AG04450 (cell line): Measurements from ENCODE around the gene MRTO4. TPM values are rescaled to one million over a fixed set of nuclear protein-coding genes. Genes with fewer than 3 reads are reported as not detected.

ENCODE experiments used
- CTCF ChIA-PET: fragments of 300-600, 350-600 bp; formaldehyde crosslinking; extraction: SDS; loops from one replicate; lab custom pipeline; 2022; ENCODE audit warnings: antibody characterized with exemption, inconsistent platforms; lab: Charles Lee
- POLR2A ChIA-PET: fragments of 350-600 bp; formaldehyde crosslinking; extraction: SDS; loops from one replicate; lab custom pipeline; 2021; ENCODE audit warnings: antibody characterized with exemption, inconsistent platforms; lab: Yijun Ruan, JAX
- DNase-seq: peaks from one replicate; pipeline ENCODE4 v3.0.0-alpha.2; 2011; ENCODE audit warnings: low read depth, low spot score
- H3K27ac ChIP-seq: one replicate; pipeline ENCODE4 v1.5.1; 2012; ENCODE audit warnings: low read depth, low read length, control low read depth
- H3K27me3 ChIP-seq: one replicate; pipeline ENCODE4 v1.6.0; 2012; ENCODE audit warnings: low read length; ENCODE audit not compliant: control insufficient read depth, insufficient read depth
- H3K4me3 ChIP-seq: 2 replicates; pipeline ENCODE4 v1.5.1; 2011; ENCODE audit warnings: mild to moderate bottlenecking, low read depth, low read length, control low read depth
- H3K9me3 ChIP-seq: 2 replicates; pipeline ENCODE4 v1.5.1; 2012; ENCODE audit warnings: low read length; ENCODE audit not compliant: control insufficient read depth, insufficient read depth
- CTCF ChIP-seq: IDR thresholded peaks from 2 replicates; pipeline ENCODE4 v1.5.1; 2011; ENCODE audit warnings: low read depth, low read length, control low read depth, inconsistent platforms
- polyA minus RNA-seq: library from RNA; depleted of rRNA, polyadenylated mRNA; stranded (reverse); fragments of >200 nt; gene quantifications from 2 replicates; pipeline ENCODE4 v1.2.3, GENCODE V29; 2011; rRNA and poly(A)+ RNA removed
- polyA plus RNA-seq: library from polyadenylated mRNA; depleted of rRNA; stranded (reverse); fragments of >200 nt; gene quantifications from 2 replicates; pipeline ENCODE4 v1.2.3, GENCODE V29; 2011; rRNA removed

The MRTO4 gene
- polyA plus RNA-seq: 29.0 and 30.8 TPM in 2 replicates
- polyA minus RNA-seq: 11.8 and 16.2 TPM in 2 replicates

- Histone ChIP-seq H3K27me3 (no peaks in the 10 kb centered on the region), H3K9me3 (peaks cover 3% of the 10 kb centered on the region; the same call in 1 of the 2 replicates), H3K27ac (peak within 1 kb of the TSS; percentile 97), H3K4me3 (peak within 1 kb of the TSS; percentile 98)
- peak; percentile 23 for DNase-seq
- ChIA-PET CTCF (interaction anchor here (1.7 to 3.2 kb wide), 2 partner anchors 11 kb away, joined by 5 to 20 read pairs; no protein-coding TSS in a partner anchor), POLR2A (interaction anchor here (0.5 to 2.2 kb wide), 6 partner anchors 9 to 415 kb away, joined by 3 to 11 read pairs (median 4); partner anchors contain the start of gene SLC66A1)
- TF ChIP-seq CTCF: no peak
These were observed at the start of gene MRTO4, which contains the start of gene EMC1 for GRCh38 chr1:19251305-19252196. Gene MRTO4 (plus strand): TSS chr1:19251805. CDS start chr1:19251836, 31 bp downstream. Gene EMC1 (minus strand): TSS chr1:19251524. CDS start chr1:19251509, 15 bp downstream.

DNA sequence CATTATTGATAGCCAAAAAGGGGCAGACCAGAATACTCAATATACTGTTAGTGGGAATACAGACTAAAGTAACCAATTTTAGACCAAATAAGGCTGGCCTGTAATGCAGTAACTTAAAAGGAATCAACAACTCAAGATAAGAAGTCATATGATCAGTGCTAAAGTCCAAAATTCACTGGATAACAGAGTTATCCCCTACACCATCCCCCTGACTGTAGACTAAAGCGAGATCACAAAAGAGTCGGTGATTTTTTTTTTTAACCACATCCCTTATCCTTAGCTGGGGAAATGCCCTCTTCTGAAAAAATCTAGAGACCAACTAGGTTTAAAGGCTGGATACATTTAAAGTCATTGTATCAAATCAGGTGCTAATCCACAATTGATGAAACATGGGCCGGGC is 49.2 kb upstream of the MRTO4 start:
- Histone ChIP-seq H3K27me3 (no peaks in the 10 kb centered on the region), H3K4me3 (no peak overlapping the region), H3K9me3 (no peaks in the 10 kb centered on the region), H3K27ac (no peak overlapping the region)
- no peak for TF ChIP-seq CTCF
- POLR2A ChIA-PET: no interaction called here
- CTCF ChIA-PET: interaction anchor here (0.6 to 0.9 kb wide), 2 partner anchors 38 to 154 kb away, joined by 3 to 4 read pairs; no protein-coding TSS in a partner anchor
- no peak for DNase-seq

GRCh38 chr1:19203440-19203839 is 48.2 kb upstream of the MRTO4 start:
- CTCF ChIA-PET: interaction anchor here (0.7 kb wide), 1 partner anchor 457 kb away, joined by 4 read pairs; no protein-coding TSS in a partner anchor

GRCh38 chr1:19204446-19205266 is 46.9 kb upstream of the MRTO4 start:
- no peak for DNase-seq
- H3K9me3 ChIP-seq: no peaks in the 10 kb centered on the region
- CTCF ChIA-PET: no interaction called here
- POLR2A ChIA-PET: no interaction called here
- no peak overlapping the region for H3K27ac ChIP-seq
- no peak for TF ChIP-seq CTCF
- no peaks in the 10 kb centered on the region for H3K27me3 ChIP-seq
- no peak overlapping the region for H3K4me3 ChIP-seq

More at GRCh38 chr1:19203440-19203839, 48.2 kb upstream of the MRTO4 start:
- Histone ChIP-seq H3K4me3 (no peak overlapping the region), H3K9me3 (no peaks in the 10 kb centered on the region), H3K27ac (no peak overlapping the region), H3K27me3 (no peaks in the 10 kb centered on the region)
- TF ChIP-seq CTCF: no peak
- no peak for DNase-seq
- POLR2A ChIA-PET: no interaction called here
